ENCODE data around the gene LGR6. TPM values are rescaled to one million over a fixed set of nuclear protein-coding genes. Genes with fewer than 3 reads are reported as not detected.
A peak's percentile ranks its signal among the peaks of the same experiment; 100 is the strongest.

Gene LGR6
- total RNA-seq, 1 experiment from 2014 or later = 1.0 TPM

- H3K9me3 ChIP-seq (ENCODE audit: control insufficient read depth, low read depth, low read length) = no peaks in the 10 kb centered on the region
- no peak overlapping the region for H2BK20ac ChIP-seq (ENCODE audit: low read depth, low read length, poor library complexity, severe bottlenecking)
- no peak overlapping the region for H3K27ac ChIP-seq (ENCODE audit: insufficient read length, low read depth, low read length)
- H2BK12ac ChIP-seq (ENCODE audit: insufficient read length, low read depth, low read length) = no peak overlapping the region
- no peak overlapping the region for H3T11ph ChIP-seq (ENCODE audit: low read length)
- H3K56ac ChIP-seq (ENCODE audit: insufficient read length, low read depth, low read length) = no peak overlapping the region
- no peaks in the 10 kb centered on the region for H3K27me3 ChIP-seq (ENCODE audit: insufficient read depth, low read length)
- no CpG with 5 or more reads among the region's 13 CpGs for WGBS (ENCODE audit: extremely low coverage, insufficient read length, low lambda C conversion rate)
- H3K27ac Mint-ChIP-seq = no peak overlapping the region
- no peak overlapping the region for H4K5ac ChIP-seq (ENCODE audit: insufficient read length, low read depth, low read length)
- no peaks in the 10 kb centered on the region for H3K36me3 Mint-ChIP-seq (ENCODE audit: insufficient read depth in 1 of 3, low read depth in 3 of 3)
- no peak overlapping the region for H3K4ac ChIP-seq (ENCODE audit: low read depth, low read length)
- H2AK5ac ChIP-seq (ENCODE audit: insufficient read length, low read length) = no peak overlapping the region
- H3K79me1 ChIP-seq (ENCODE audit: insufficient read depth, low read depth, low read length, poor library complexity, severe bottlenecking) = no peaks in the 10 kb centered on the region
- no peaks in the 10 kb centered on the region for H3K79me2 ChIP-seq (ENCODE audit: insufficient read depth, low read length)
- no peak overlapping the region for H2BK120ac ChIP-seq (ENCODE audit: low read depth, low read length, poor library complexity, severe bottlenecking)
- no peak overlapping the region for H3K4me2 ChIP-seq (ENCODE audit: insufficient read depth, insufficient read length, low read length)
- H3K14ac ChIP-seq (ENCODE audit: insufficient read depth, low read length) = 0 out of 2 replicates have a peak overlapping the region, but pooled peaks have one; percentile 13
- H2BK5ac ChIP-seq (ENCODE audit: insufficient read length, low read length) = no peak overlapping the region
- no peak overlapping the region for H2BK15ac ChIP-seq (ENCODE audit: low read depth, low read length)
- peaks cover 0 to 3% of the 10 kb centered on the region in 2 experiments; a peak in 1 of 5 replicates for H3K9me3 Mint-ChIP-seq
- no peak overlapping the region for H4K8ac ChIP-seq (replicated peaks; ENCODE audit: insufficient read length, low read depth, low read length)
- H3K4me3 Mint-ChIP-seq = no peak overlapping the region
- no peak overlapping the region for H3K9ac ChIP-seq (ENCODE audit: extremely low read depth, insufficient read length, low read length)
- H4K20me1 ChIP-seq (ENCODE audit: control insufficient read depth, insufficient read depth, insufficient read length) = no peaks in the 10 kb centered on the region
- no peak overlapping the region for H2AFZ ChIP-seq (ENCODE audit: low read length)
- no peak overlapping the region for H3K18ac ChIP-seq (ENCODE audit: insufficient read length, low read depth, low read length)
- no peak for TF ChIP-seq CTCF (conservative IDR thresholded peaks at IDR 0.05)
- no peaks in the 10 kb centered on the region; the same call in 1 of the 2 replicates for H3K4me1 ChIP-seq (ENCODE audit: insufficient read depth, low read length)
- H3K23me2 ChIP-seq (ENCODE audit: insufficient read length, low read depth, low read length, poor library complexity, severe bottlenecking) = no peaks in the 10 kb centered on the region
- H4K91ac ChIP-seq (ENCODE audit: insufficient read length, low read depth, low read length) = no peak overlapping the region
- H3K4me1 Mint-ChIP-seq = peaks cover 17% of the 10 kb centered on the region in 2 experiments
- peaks cover 17% of the 10 kb centered on the region for H3K27me3 Mint-ChIP-seq (ENCODE audit: low read depth)
- DNase-seq = peak; percentile 26
- no peak overlapping the region for H3K23ac ChIP-seq (ENCODE audit: insufficient read length, low read depth, low read length)
Observed at GRCh38 chr1:202268032-202268431, 74.4 kb downstream of the LGR6 start.

All from H9 (cell line).